Astrocyte of the cerebellum (primary cell): Measurements from ENCODE around the gene RBPJ.
A peak's percentile ranks its signal among the peaks of the same experiment; 100 is the strongest.

ENCODE experiments used
- DNase-seq: peaks from one replicate; pipeline ENCODE4 v3.0.0-alpha.2; 2011; ENCODE audit warnings: low read depth
- H3K4me3 ChIP-seq: 2 replicates; pipeline ENCODE4 v1.5.1; 2011; ENCODE audit warnings: mild to moderate bottlenecking, low read depth, low read length, moderate library complexity
- CTCF ChIP-seq: IDR thresholded peaks from 2 replicates; pipeline ENCODE4 v1.5.1; 2012; ENCODE audit warnings: low read length, low read depth, moderate library complexity, mild to moderate bottlenecking; ENCODE audit errors: missing control alignments
- in situ Hi-C: cut with HindIII; loops from 2 replicates; pipeline ENCODE4 v1.10.0; 2017; ENCODE audit warnings: low sequenced_read_pairs

The RBPJ gene

GRCh38 chr4:26369132-26369531, 48.3 kb downstream of the RBPJ start:
- in situ Hi-C loops, result no loop called here

GRCh38 chr4:26369581-26369980, 48.8 kb downstream of the RBPJ start:
- no peak overlapping the region for H3K4me3 ChIP-seq
- TF ChIP-seq CTCF, result no peak
- in situ Hi-C loops, result no loop called here
- DNase-seq, result no peak

More at GRCh38 chr4:26369132-26369531, 48.3 kb downstream of the RBPJ start:
- no peak overlapping the region for H3K4me3 ChIP-seq
- no peak for DNase-seq
- no peak for TF ChIP-seq CTCF

- in situ Hi-C loops, result no loop called here
- DNase-seq, result no peak
- TF ChIP-seq CTCF, result no peak
- H3K4me3 ChIP-seq, result no peak overlapping the region
These were observed 51.3 kb downstream of the RBPJ start for GRCh38 chr4:26372076-26372475.

DNA sequence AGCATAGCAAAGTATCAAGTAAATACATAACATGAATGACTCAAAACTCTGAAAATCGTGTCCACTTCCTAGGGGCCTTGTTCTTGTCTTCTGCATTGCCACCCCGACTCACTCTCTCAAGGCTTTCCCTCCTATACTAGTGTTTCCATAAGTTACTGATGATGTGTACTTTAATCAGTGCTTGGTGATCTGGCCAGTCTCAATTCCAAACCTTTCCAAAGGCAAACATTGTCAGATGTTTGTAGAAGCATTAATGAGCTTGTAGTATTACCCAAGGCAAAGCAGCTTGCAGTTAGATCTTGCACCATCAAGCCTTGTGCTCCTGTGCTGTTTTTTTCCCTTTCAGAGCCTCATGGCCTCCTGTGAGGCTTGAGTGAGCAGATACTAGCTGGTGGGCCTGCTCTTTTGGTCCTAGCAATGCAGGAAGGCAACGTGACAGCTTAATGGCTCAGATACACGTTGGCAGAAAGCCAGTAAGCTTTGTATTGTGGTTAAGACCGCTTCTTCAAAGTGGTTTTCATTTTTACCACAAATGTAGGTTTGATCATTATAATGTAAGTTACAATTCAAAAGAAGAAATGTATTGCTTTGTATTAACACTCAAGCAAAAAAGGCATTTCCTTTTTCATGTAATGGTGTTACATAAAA, 51.8 kb downstream of the RBPJ start:
- peak; percentile 90 for DNase-seq
- TF ChIP-seq CTCF, result no peak
- no peak overlapping the region for H3K4me3 ChIP-seq
- in situ Hi-C loops, result no loop called here

DNA sequence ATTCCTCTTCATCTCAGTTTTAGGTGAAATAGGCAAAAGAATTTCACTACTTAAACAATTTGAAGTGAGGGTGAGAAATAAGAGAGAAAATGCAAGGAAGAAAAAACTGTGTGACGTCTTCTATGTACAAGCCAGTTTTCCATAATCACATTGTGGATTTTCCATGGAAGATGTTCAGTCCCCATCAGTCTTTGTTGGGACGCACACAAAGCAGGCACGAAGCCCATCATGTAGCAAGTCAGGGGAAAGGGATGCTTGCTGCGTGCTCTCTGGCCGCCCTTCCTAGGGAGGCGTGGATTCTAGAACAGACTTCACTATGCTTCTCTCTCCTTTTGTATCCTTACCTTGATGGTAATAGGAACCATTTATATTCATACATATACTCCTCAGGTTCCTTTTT, 54.7 kb downstream of the RBPJ start:
- in situ Hi-C loops, result no loop called here
- no peak overlapping the region for H3K4me3 ChIP-seq
- no peak for TF ChIP-seq CTCF
- no peak for DNase-seq

DNA sequence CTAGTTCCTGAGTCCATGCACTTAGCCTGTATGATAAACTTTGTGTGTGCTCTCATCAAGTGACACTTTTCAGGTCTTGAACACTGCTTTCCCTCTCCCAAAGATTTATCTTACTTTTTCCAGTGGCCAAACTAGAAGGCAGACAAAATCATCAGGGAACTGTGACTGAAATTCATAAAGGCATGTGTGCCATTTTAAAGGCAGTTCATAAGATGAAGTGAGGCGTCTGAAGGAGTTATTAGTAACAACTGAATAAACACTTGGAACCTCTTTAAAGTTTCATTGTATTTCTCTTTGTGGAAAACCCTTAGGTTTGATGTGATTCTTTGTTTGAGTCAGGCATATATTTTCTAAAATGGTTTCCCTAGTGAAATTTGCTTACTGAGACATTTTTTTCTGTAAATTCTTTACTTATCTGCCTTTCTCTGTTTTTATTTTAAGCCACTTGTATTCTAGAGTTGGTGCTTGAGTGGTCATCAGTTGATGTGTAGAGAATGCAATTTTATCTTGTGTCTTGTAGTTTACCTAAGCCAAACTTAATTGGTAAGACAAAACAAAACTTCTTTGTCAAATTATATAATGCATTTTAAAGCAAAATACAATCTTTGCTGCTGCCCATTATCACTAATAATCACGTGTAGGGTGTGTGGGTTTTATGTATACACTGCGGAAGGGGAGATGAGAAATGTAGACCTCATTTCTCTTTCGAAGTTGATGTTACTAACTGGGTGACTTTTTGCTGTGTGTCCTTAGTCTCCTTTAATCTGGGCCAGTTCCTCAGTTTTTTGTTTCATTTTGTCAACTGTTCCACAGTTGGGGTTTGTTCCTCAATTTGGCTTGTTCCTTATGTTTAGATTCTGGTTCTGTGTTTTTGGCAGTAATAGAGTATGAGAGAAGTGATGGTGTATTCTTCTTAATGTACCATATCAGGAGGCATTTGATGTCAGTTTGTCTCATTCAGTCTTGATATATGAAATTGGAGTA, 56.8 kb downstream of the RBPJ start:
- no peak for TF ChIP-seq CTCF
- DNase-seq, result no peak
- in situ Hi-C loops, result no loop called here
- H3K4me3 ChIP-seq, result no peak overlapping the region
